HUDEP-2 (cell line): ENCODE data around the gene LRRC74A.

ENCODE experiments used
- DNase-seq, 76 experiments: peaks; one replicate each; lab custom pipeline; 2025; ENCODE audit not compliant: unreplicated experiment in 76 of 76; lab: John Stamatoyannopoulos, UW

LRRC74A gene

GRCh38 chr14:76808990-76809389 lies 17.2 kb upstream of the LRRC74A start:
- no peak for DNase-seq

- no peak for DNase-seq
Measured at GRCh38 chr14:76810525-76810924, 15.7 kb upstream of the LRRC74A start.

- peak in 26 of 76 experiments; percentile 4 to 53 (median 10) for DNase-seq
Measured at GRCh38 chr14:76810953-76811400, 15.2 kb upstream of the LRRC74A start.

- peak in 1 of 76 experiments; percentile 5 for DNase-seq
Measured at GRCh38 chr14:76811561-76811960, 14.6 kb upstream of the LRRC74A start.

- DNase-seq, result peak in 2 of 76 experiments; percentile 12 to 23
Measured at GRCh38 chr14:76812093-76812421, 14.2 kb upstream of the LRRC74A start.

GRCh38 chr14:76812422-76813383 lies 13.5 kb upstream of the LRRC74A start, which contains the start of gene ANGEL1:
ANGEL1 (minus strand) TSS chr14:76812882; CDS start chr14:76812827, 55 bp downstream.
- peak; percentile 33 to 96 (median 90) for DNase-seq

GRCh38 chr14:76814726-76815645 lies 11.2 kb upstream of the LRRC74A start:
- no peak for DNase-seq

- no peak for DNase-seq
Measured at GRCh38 chr14:76820700-76821099, 5.5 kb upstream of the LRRC74A start.

- DNase-seq, result no peak
Measured at GRCh38 chr14:76827696-76828296, 1.6 kb downstream of the LRRC74A start.

- DNase-seq, result no peak
Measured at GRCh38 chr14:76828339-76829012, 2.3 kb downstream of the LRRC74A start.

GRCh38 chr14:76829013-76829365 lies 2.8 kb downstream of the LRRC74A start:
- no peak for DNase-seq

GRCh38 chr14:76829650-76830421 lies 3.6 kb downstream of the LRRC74A start:
- DNase-seq, result no peak

- DNase-seq, result no peak
Measured at GRCh38 chr14:76830556-76830955, 4.3 kb downstream of the LRRC74A start.

GRCh38 chr14:76832503-76832988 lies 6.3 kb downstream of the LRRC74A start:
- DNase-seq, result no peak

GRCh38 chr14:76833011-76833410 lies 6.8 kb downstream of the LRRC74A start:
- no peak for DNase-seq

- DNase-seq, result no peak
Measured at GRCh38 chr14:76834241-76834661, 8.0 kb downstream of the LRRC74A start.

- no peak for DNase-seq
Measured at GRCh38 chr14:76836029-76836630, 9.9 kb downstream of the LRRC74A start.

- DNase-seq, result no peak
Measured at GRCh38 chr14:76837524-76837923, 11.3 kb downstream of the LRRC74A start.

GRCh38 chr14:76842414-76842813 lies 16.2 kb downstream of the LRRC74A start:
- no peak for DNase-seq
